ENCODE measurements around the gene ESR1. TPM values are rescaled to one million over a fixed set of nuclear protein-coding genes. Genes with fewer than 3 reads are reported as not detected.

Gene ESR1
- total RNA-seq, 2 experiments from 2014 or later: 0.06 TPM; not detected in 1

DNA sequence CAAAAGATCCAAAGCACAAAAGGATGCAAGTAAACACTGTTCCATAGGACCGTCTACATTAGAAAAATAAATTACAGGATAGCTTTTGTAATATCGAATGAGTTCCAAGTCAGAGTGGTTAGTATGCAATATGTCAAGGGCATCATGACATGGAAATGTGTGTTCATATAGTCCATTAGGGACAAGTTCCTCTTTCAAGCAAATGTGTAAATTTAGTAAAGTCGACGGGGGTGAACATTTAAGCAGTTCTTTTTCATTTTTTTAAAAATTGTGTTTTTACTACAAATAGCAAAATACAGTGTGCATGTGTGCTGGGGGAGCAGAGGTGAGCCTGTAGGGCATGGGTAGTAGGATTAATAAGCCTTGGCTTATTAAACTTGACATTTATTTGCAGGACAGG lies 359.0 kb downstream of the ESR1 start:
- Histone ChIP-seq H3K4me3 (ENCODE audit: low read depth, low read length, poor library complexity, severe bottlenecking) (no peak overlapping the region), H3K27ac (ENCODE audit: low read depth, low read length, poor library complexity, severe bottlenecking) (no peak overlapping the region), H3K4me1 (ENCODE audit: insufficient read depth, low read length, poor library complexity, severe bottlenecking) (no peaks in the 10 kb centered on the region), H3K4me2 (ENCODE audit: low read length) (no peak overlapping the region), H3K36me3 (ENCODE audit: insufficient read depth, low read length) (peaks cover 73% of the 10 kb centered on the region), H3K79me2 (ENCODE audit: insufficient read depth, low read depth, low read length) (no peaks in the 10 kb centered on the region), H3K9me3 (ENCODE audit: low read length) (no peaks in the 10 kb centered on the region), H2AFZ (ENCODE audit: low read length) (no peak overlapping the region), H3K9me2 (ENCODE audit: insufficient read depth, low read length) (no peaks in the 10 kb centered on the region), H4K20me1 (ENCODE audit: insufficient read depth, low read length) (no peaks in the 10 kb centered on the region)
- POLR2A ChIA-PET: interaction anchor here (0.5 to 1.2 kb wide), 2 partner anchors 11 to 27 kb away, joined by 4 read pairs; no protein-coding TSS in a partner anchor
- no peak for DNase-seq (ENCODE audit: low spot score)
- no peak for TF ChIP-seq EZH2phosphoT487 (IDR thresholded peaks at IDR 0.05; ENCODE audit: borderline replicate concordance, low read depth, low read length)
- TF ChIP-seq, protein P1, sequence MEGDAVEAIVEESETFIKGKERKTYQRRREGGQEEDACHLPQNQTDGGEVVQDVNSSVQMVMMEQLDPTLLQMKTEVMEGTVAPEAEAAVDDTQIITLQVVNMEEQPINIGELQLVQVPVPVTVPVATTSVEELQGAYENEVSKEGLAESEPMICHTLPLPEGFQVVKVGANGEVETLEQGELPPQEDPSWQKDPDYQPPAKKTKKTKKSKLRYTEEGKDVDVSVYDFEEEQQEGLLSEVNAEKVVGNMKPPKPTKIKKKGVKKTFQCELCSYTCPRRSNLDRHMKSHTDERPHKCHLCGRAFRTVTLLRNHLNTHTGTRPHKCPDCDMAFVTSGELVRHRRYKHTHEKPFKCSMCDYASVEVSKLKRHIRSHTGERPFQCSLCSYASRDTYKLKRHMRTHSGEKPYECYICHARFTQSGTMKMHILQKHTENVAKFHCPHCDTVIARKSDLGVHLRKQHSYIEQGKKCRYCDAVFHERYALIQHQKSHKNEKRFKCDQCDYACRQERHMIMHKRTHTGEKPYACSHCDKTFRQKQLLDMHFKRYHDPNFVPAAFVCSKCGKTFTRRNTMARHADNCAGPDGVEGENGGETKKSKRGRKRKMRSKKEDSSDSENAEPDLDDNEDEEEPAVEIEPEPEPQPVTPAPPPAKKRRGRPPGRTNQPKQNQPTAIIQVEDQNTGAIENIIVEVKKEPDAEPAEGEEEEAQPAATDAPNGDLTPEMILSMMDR (conservative IDR thresholded peaks at IDR 0.05; ENCODE audit: low read length): no peak
- no TSS peak for BruUV-seq (replicated peaks)
- CTCF ChIA-PET (ENCODE audit: unreplicated experiment): no interaction called here
- intact Hi-C loops (cut with micrococcal nuclease; ENCODE audit: unreplicated experiment): no loop called here

DNA sequence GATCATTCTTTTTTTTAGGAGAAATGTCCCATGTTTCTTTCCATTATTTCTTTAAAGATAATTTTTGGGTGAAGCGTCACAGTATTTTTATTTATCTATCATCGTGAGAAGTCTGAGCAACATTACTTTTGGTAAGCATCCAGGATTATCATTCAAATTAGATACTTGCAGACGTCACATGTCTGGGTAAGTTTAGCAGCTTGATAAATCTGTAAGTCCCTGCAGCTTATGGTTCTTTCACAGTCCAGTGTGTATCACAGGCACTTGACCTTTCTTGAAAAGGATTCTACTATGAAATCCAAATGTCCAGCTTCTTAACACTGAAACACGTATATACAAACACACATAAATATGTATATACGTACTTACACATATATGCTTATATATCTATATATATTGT lies 359.4 kb downstream of the ESR1 start:
- no peaks in the 10 kb centered on the region for H3K4me1 ChIP-seq (ENCODE audit: insufficient read depth, low read length, poor library complexity, severe bottlenecking)
- H3K9me2 ChIP-seq (ENCODE audit: insufficient read depth, low read length): no peaks in the 10 kb centered on the region
- DNase-seq (ENCODE audit: low spot score): no peak
- BruUV-seq (replicated peaks): no TSS peak
- no peak overlapping the region for H3K4me3 ChIP-seq (ENCODE audit: low read depth, low read length, poor library complexity, severe bottlenecking)
- no peak overlapping the region for H3K4me2 ChIP-seq (ENCODE audit: low read length)
- peaks cover 76% of the 10 kb centered on the region for H3K36me3 ChIP-seq (ENCODE audit: insufficient read depth, low read length)
- CTCF ChIA-PET (ENCODE audit: unreplicated experiment): no interaction called here
- intact Hi-C loops (cut with micrococcal nuclease; ENCODE audit: unreplicated experiment): no loop called here
- H4K20me1 ChIP-seq (ENCODE audit: insufficient read depth, low read length): no peaks in the 10 kb centered on the region
- H2AFZ ChIP-seq (ENCODE audit: low read length): no peak overlapping the region
- POLR2A ChIA-PET: interaction anchor here (0.5 to 2.0 kb wide), 4 partner anchors 10 to 28 kb away, joined by 3 to 13 read pairs (median 4); no protein-coding TSS in a partner anchor
- no peak for TF ChIP-seq EZH2phosphoT487 (IDR thresholded peaks at IDR 0.05; ENCODE audit: borderline replicate concordance, low read depth, low read length)
- TF ChIP-seq, protein P1 (conservative IDR thresholded peaks at IDR 0.05; ENCODE audit: low read length): no peak
- H3K9me3 ChIP-seq (ENCODE audit: low read length): no peaks in the 10 kb centered on the region
- no peaks in the 10 kb centered on the region for H3K79me2 ChIP-seq (ENCODE audit: insufficient read depth, low read depth, low read length)
- no peak overlapping the region for H3K27ac ChIP-seq (ENCODE audit: low read depth, low read length, poor library complexity, severe bottlenecking)
